Cardiac muscle cell (in vitro differentiated cells and primary cell): Measurements from ENCODE around the gene EQTN. TPM values are rescaled to one million over a fixed set of nuclear protein-coding genes. Genes with fewer than 3 reads are reported as not detected.
A peak's percentile ranks its signal among the peaks of the same experiment; 100 is the strongest.

Experiments used
- DNase-seq, 2 donors: peaks; one replicate each; pipeline versions ENCODE4 v3.0.0 to v3.0.0-alpha.2; 2010 to 2017; ENCODE audit warnings: low read depth in 1 of 2, low spot score in 1 of 2
- H3K27ac ChIP-seq: fragments of 200-600 bp; sonication (generic); 2 replicates; pipeline ENCODE4 v1.5.1; 2016
- H3K27me3 ChIP-seq: fragments of 200-600 bp; sonication (generic); 2 replicates; pipeline ENCODE4 v1.6.0; 2016; ENCODE audit warnings: control low read depth
- H3K36me3 ChIP-seq: fragments of 200-600 bp; sonication (generic); 2 replicates; pipeline ENCODE4 v1.5.1; 2016; ENCODE audit warnings: control low read depth
- H3K4me1 ChIP-seq: fragments of 200-600 bp; sonication (generic); 2 replicates; pipeline ENCODE4 v1.8.1; 2017; ENCODE audit warnings: low read depth, mild to moderate bottlenecking, mixed run types
- H3K4me3 ChIP-seq: fragments of 200-600 bp; sonication (generic); 2 replicates; pipeline ENCODE4 v1.5.1; 2016; ENCODE audit warnings: mild to moderate bottlenecking
- H3K9me3 ChIP-seq: fragments of 200-600 bp; sonication (generic); 2 replicates; pipeline ENCODE4 v1.5.1; 2017; ENCODE audit warnings: low read depth, mild to moderate bottlenecking, control low read depth
- CTCF ChIP-seq: IDR thresholded peaks from 2 replicates; pipeline ENCODE4 v1.5.1; 2012; ENCODE audit warnings: low read depth, mild to moderate bottlenecking, low read length
- polyA plus RNA-seq: library from polyadenylated mRNA; unstranded; fragments of >200 nt; fragmentation: Nextera tagmentation; extraction: Ambion mirVana; gene quantifications from 2 replicates; pipeline ENCODE4 v1.2.1, GENCODE V29; 2016
- total RNA-seq: library from RNA; depleted of rRNA; stranded (reverse); fragments of >200 nt; gene quantifications from 2 replicates; pipeline ENCODE4 v1.2.3, GENCODE V29; 2016

Gene EQTN
- total and polyA plus RNA-seq, 2 experiments from 2014 or later, result not detected

- H3K4me3 ChIP-seq, result no peak overlapping the region
- H3K36me3 ChIP-seq, result no peaks in the 10 kb centered on the region
- peak in 1 of 2 donors; percentile 15 for DNase-seq
- no peak overlapping the region for H3K27ac ChIP-seq
- no peak for TF ChIP-seq CTCF
- no peaks in the 10 kb centered on the region for H3K27me3 ChIP-seq
- no peaks in the 10 kb centered on the region for H3K9me3 ChIP-seq
- H3K4me1 ChIP-seq, result peaks cover 4% of the 10 kb centered on the region
Observed at GRCh38 chr9:27280860-27281259, 16.1 kb downstream of the EQTN start.

GRCh38 chr9:27280249-27280648 is 16.7 kb downstream of the EQTN start:
- H3K27me3 ChIP-seq, result no peaks in the 10 kb centered on the region

GRCh38 chr9:27279611-27280010 is 17.3 kb downstream of the EQTN start:
- Histone ChIP-seq H3K9me3 (no peaks in the 10 kb centered on the region), H3K4me3 (no peak overlapping the region), H3K36me3 (no peaks in the 10 kb centered on the region), H3K27me3 (no peaks in the 10 kb centered on the region), H3K27ac (no peak overlapping the region), H3K4me1 (peaks cover 4% of the 10 kb centered on the region)
- DNase-seq, result no peak
- TF ChIP-seq CTCF, result no peak

More at GRCh38 chr9:27280249-27280648, 16.7 kb downstream of the EQTN start:
- H3K36me3 ChIP-seq, result no peaks in the 10 kb centered on the region
- no peak for DNase-seq
- no peak overlapping the region for H3K4me3 ChIP-seq
- H3K4me1 ChIP-seq, result peaks cover 4% of the 10 kb centered on the region
- no peak overlapping the region for H3K27ac ChIP-seq
- H3K9me3 ChIP-seq, result no peaks in the 10 kb centered on the region
- no peak for TF ChIP-seq CTCF

- Histone ChIP-seq H3K27me3 (no peaks in the 10 kb centered on the region), H3K4me1 (peaks cover 4% of the 10 kb centered on the region), H3K9me3 (no peaks in the 10 kb centered on the region), H3K27ac (no peak overlapping the region), H3K4me3 (no peak overlapping the region), H3K36me3 (no peaks in the 10 kb centered on the region)
- DNase-seq, result peak in 1 of 2 donors; percentile 29
- TF ChIP-seq CTCF, result no peak
Observed at GRCh38 chr9:27278374-27278773, 18.6 kb downstream of the EQTN start.

- no peaks in the 10 kb centered on the region for H3K9me3 ChIP-seq
- no peak overlapping the region for H3K4me3 ChIP-seq
- H3K27me3 ChIP-seq, result no peaks in the 10 kb centered on the region
- H3K36me3 ChIP-seq, result no peaks in the 10 kb centered on the region
- TF ChIP-seq CTCF, result peak; percentile 55
- H3K4me1 ChIP-seq, result peaks cover 1% of the 10 kb centered on the region
- peak; percentile 65 to 76 for DNase-seq
- no peak overlapping the region for H3K27ac ChIP-seq
Observed at GRCh38 chr9:27276193-27277030, 20.5 kb downstream of the EQTN start.
